NB4 (cell line): ENCODE data around the gene KIRREL3.
"Not testable (repeated sequence)": the region's sequence is repeated elsewhere in the genome, so short reads cannot be mapped to it uniquely, and the experiment has no call there.

Source experiments
- POLR2A ChIP-seq: IDR thresholded peaks from 2 replicates; pipeline ENCODE4 v1.6.1; 2011; ENCODE audit warnings: mild to moderate bottlenecking; ENCODE audit not compliant: insufficient read length; ENCODE audit errors: extremely low read depth
- TF ChIP-seq, protein P1 (sequence below): IDR thresholded peaks from one replicate; pipeline ENCODE4 v1.5.1; 2012; ENCODE audit warnings: low read depth, low read length

DNA sequence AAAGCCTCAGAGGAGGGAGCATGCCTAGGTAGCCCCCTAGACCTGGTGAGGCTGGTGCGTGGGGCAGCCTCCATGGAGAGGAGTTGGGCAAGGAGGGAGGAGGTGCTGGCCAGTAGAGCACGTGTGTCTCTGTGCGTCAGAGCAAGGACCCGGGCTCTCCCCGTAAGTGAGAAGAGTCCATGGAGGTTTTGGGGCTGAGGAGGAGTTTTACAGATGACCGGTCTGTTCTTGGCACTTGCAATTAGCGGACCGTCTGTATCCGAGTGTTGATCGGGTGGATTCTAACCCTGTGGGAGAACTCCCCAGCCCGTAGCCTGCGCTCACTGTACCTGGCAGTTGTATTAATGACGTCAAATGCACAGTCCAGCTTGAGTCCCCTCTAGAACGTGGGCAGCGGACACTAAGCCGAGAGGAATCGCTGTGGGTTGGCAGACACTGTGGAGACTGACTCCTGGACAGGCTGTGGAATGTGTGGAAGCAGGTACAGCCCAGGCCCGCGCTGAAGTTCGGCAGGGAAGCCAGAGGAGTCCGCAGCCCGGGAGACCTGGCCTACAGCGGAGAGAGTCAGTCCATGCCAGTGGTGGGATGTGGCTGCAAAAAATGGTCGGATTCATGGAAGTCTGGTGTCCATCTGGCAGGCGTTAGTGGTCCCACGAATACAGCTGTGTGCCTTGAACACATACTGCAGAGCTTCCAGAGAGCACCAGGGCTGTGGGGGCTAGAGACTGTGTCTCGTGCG, 625.8 kb downstream of the KIRREL3 start:
- TF ChIP-seq, protein P1, sequence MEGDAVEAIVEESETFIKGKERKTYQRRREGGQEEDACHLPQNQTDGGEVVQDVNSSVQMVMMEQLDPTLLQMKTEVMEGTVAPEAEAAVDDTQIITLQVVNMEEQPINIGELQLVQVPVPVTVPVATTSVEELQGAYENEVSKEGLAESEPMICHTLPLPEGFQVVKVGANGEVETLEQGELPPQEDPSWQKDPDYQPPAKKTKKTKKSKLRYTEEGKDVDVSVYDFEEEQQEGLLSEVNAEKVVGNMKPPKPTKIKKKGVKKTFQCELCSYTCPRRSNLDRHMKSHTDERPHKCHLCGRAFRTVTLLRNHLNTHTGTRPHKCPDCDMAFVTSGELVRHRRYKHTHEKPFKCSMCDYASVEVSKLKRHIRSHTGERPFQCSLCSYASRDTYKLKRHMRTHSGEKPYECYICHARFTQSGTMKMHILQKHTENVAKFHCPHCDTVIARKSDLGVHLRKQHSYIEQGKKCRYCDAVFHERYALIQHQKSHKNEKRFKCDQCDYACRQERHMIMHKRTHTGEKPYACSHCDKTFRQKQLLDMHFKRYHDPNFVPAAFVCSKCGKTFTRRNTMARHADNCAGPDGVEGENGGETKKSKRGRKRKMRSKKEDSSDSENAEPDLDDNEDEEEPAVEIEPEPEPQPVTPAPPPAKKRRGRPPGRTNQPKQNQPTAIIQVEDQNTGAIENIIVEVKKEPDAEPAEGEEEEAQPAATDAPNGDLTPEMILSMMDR = not testable (repeated sequence)
- TF ChIP-seq POLR2A = not testable (repeated sequence)
